PC-3 (cell line): Measurements from ENCODE around the gene KRT75. TPM values are rescaled to one million over a fixed set of nuclear protein-coding genes. Genes with fewer than 3 reads are reported as not detected.

Experiments used
- ATAC-seq: fragments of 200-7000 bp; cut with Tn5 transposase; 2 replicates; pipeline ENCODE4 v1.9.1; 2020; ENCODE audit warnings: mild to moderate bottlenecking, moderate library complexity
- BruUV-seq: library from RNA; stranded (reverse); fragments of 400-500 nt; replicated peaks from 2 replicates; lab custom pipeline; 2021; lab: Mats Ljungman, UMichigan
- CTCF ChIA-PET: fragments of 300-600 bp; sonication (Branson Sonifier 250); formaldehyde crosslinking; loops from one replicate; lab custom pipeline; 2022; ENCODE audit warnings: antibody characterized with exemption; lab: Charles Lee
- POLR2A ChIA-PET: fragments of 300-600 bp; sonication (Branson Sonifier 250); formaldehyde crosslinking; loops from one replicate; lab custom pipeline; 2022; ENCODE audit warnings: antibody characterized with exemption; ENCODE audit not compliant: unreplicated experiment; lab: Charles Lee
- DNase-seq: peaks from one replicate; pipeline ENCODE4 v3.0.0-alpha.2; 2015
- H2AFZ ChIP-seq: fragments of 300-600 bp; sonication (generic); 2 replicates; pipeline ENCODE4 v1.6.0; 2016; ENCODE audit warnings: antibody characterized with exemption, low read length
- H3F3A ChIP-seq: fragments of 300-600 bp; sonication (generic); one replicate; pipeline ENCODE4 v1.6.0; 2017; ENCODE audit warnings: antibody characterized with exemption, low read length, control low read depth, mild to moderate bottlenecking; ENCODE audit not compliant: unreplicated experiment
- H3K27ac ChIP-seq: fragments of 300-600 bp; sonication (generic); 2 replicates; pipeline ENCODE4 v1.5.1; 2016; ENCODE audit warnings: mild to moderate bottlenecking, low read length
- H3K27me3 ChIP-seq: fragments of 300-600 bp; sonication (generic); 2 replicates; pipeline ENCODE4 v1.6.1; 2016; ENCODE audit warnings: low read length, mixed read lengths
- H3K36me3 ChIP-seq: fragments of 300-600 bp; sonication (generic); 2 replicates; pipeline ENCODE4 v1.6.1; 2016; ENCODE audit warnings: low read depth, mixed run types, low read length, mixed read lengths
- H3K4me1 ChIP-seq: fragments of 300-600 bp; sonication (generic); 2 replicates; pipeline ENCODE4 v1.5.1; 2016; ENCODE audit warnings: low read length; ENCODE audit not compliant: insufficient read depth
- H3K4me2 ChIP-seq: fragments of 300-600 bp; sonication (generic); 2 replicates; pipeline ENCODE4 v1.6.0; 2016; ENCODE audit warnings: low read length
- H3K4me3 ChIP-seq: fragments of 300-600 bp; sonication (generic); 2 replicates; pipeline ENCODE4 v1.5.1; 2016; ENCODE audit warnings: mild to moderate bottlenecking, low read length, mixed read lengths
- H3K79me2 ChIP-seq: fragments of 300-600 bp; sonication (generic); 2 replicates; pipeline ENCODE4 v1.6.1; 2017; ENCODE audit warnings: low read length, mixed read lengths
- H3K9ac ChIP-seq: fragments of 300-600 bp; sonication (generic); 2 replicates; pipeline ENCODE4 v1.6.0; 2016; ENCODE audit warnings: mild to moderate bottlenecking, low read length
- H3K9me2 ChIP-seq: fragments of 300-600 bp; sonication (generic); replicated peaks from 2 replicates; pipeline ENCODE4 v1.6.1; 2016; ENCODE audit warnings: mixed run types, low read length, mixed read lengths
- H3K9me3 ChIP-seq: fragments of 300-600 bp; sonication (generic); 2 replicates; pipeline ENCODE4 v1.6.1; 2016; ENCODE audit warnings: low read length, mixed read lengths
- H4K20me1 ChIP-seq: fragments of 300-600 bp; sonication (generic); 2 replicates; pipeline ENCODE4 v1.6.1; 2016; ENCODE audit warnings: low read length, mixed read lengths
- EZH2 ChIP-seq: fragments of 300-600 bp; sonication (generic); IDR thresholded peaks from one replicate; pipeline ENCODE4 v1.6.1; 2017; ENCODE audit warnings: antibody characterized with exemption, mild to moderate bottlenecking, low read length; ENCODE audit not compliant: unreplicated experiment
- EZH2phosphoT487 ChIP-seq: fragments of 300-600 bp; sonication (generic); IDR thresholded peaks from 2 replicates; pipeline ENCODE4 v1.6.1; 2018; ENCODE audit warnings: mild to moderate bottlenecking, antibody characterized with exemption, low read length, borderline replicate concordance
- intact Hi-C: fragments of 100-400 bp; cut with micrococcal nuclease; formaldehyde crosslinking; loops from 2 replicates; pipeline ENCODE4 v1.9.0; 2023
- total RNA-seq: library from RNA; depleted of rRNA; stranded (reverse); fragments of >200 nt; gene quantifications from 2 replicates; pipeline ENCODE4 v1.2.3, GENCODE V29; 2014
- TF ChIP-seq, protein P1 (sequence below): fragments of 300-600 bp; sonication (generic); conservative IDR thresholded peaks from 2 replicates; pipeline ENCODE4 v1.5.1; 2017; ENCODE audit warnings: antibody characterized with exemption, low read depth, mild to moderate bottlenecking, low read length

The KRT75 gene
- total RNA-seq, 1 experiment from 2014 or later: 38.5 TPM

GRCh38 chr12:52407918-52408317 lies 26.3 kb downstream of the KRT75 start:
- Histone ChIP-seq H3K79me2 (no peaks in the 10 kb centered on the region), H3K36me3 (no peaks in the 10 kb centered on the region), H3K4me2 (no peak overlapping the region), H3K9me3 (no peaks in the 10 kb centered on the region), H3K4me3 (no peak overlapping the region), H3F3A (no peaks in the 10 kb centered on the region), H3K27ac (no peak overlapping the region), H3K9ac (no peak overlapping the region), H4K20me1 (no peaks in the 10 kb centered on the region), H3K27me3 (no peaks in the 10 kb centered on the region), H3K9me2 (no peaks in the 10 kb centered on the region), H2AFZ (no peak overlapping the region), H3K4me1 (no peaks in the 10 kb centered on the region)
- CTCF ChIA-PET: no interaction called here
- intact Hi-C loops: no loop called here
- ATAC-seq (no peak), DNase-seq (no peak)
- TF ChIP-seq EZH2phosphoT487: no peak
- TF ChIP-seq, protein P1, sequence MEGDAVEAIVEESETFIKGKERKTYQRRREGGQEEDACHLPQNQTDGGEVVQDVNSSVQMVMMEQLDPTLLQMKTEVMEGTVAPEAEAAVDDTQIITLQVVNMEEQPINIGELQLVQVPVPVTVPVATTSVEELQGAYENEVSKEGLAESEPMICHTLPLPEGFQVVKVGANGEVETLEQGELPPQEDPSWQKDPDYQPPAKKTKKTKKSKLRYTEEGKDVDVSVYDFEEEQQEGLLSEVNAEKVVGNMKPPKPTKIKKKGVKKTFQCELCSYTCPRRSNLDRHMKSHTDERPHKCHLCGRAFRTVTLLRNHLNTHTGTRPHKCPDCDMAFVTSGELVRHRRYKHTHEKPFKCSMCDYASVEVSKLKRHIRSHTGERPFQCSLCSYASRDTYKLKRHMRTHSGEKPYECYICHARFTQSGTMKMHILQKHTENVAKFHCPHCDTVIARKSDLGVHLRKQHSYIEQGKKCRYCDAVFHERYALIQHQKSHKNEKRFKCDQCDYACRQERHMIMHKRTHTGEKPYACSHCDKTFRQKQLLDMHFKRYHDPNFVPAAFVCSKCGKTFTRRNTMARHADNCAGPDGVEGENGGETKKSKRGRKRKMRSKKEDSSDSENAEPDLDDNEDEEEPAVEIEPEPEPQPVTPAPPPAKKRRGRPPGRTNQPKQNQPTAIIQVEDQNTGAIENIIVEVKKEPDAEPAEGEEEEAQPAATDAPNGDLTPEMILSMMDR: peak; percentile 30; the same call in 1 of the 2 replicates
- POLR2A ChIA-PET: no interaction called here
- BruUV-seq: no TSS peak

GRCh38 chr12:52405922-52406385 lies 28.2 kb downstream of the KRT75 start, which contains the start of gene KRT82:
Gene KRT82 (minus strand): TSS chr12:52406335. CDS start chr12:52406277, 58 bp downstream.
- no peaks in the 10 kb centered on the region for H4K20me1 ChIP-seq
- H3K4me1 ChIP-seq: no peaks in the 10 kb centered on the region
- no peak for ATAC-seq
- no peak within 1 kb of the TSS for H3K27ac ChIP-seq
- H3K4me2 ChIP-seq: no peak within 1 kb of the TSS
- ChIA-PET POLR2A (no interaction called here), CTCF (no interaction called here)
- no peak within 1 kb of the TSS for H3K4me3 ChIP-seq
- H3K27me3 ChIP-seq: no peaks in the 10 kb centered on the region
- DNase-seq: no peak
- H3F3A ChIP-seq: no peaks in the 10 kb centered on the region
- H3K79me2 ChIP-seq: no peaks in the 10 kb centered on the region
- intact Hi-C loops: no loop called here
- H3K9me2 ChIP-seq: no peaks in the 10 kb centered on the region
- H3K9me3 ChIP-seq: no peaks in the 10 kb centered on the region
- no peak within 1 kb of the TSS for H3K9ac ChIP-seq
- TF ChIP-seq, protein P1: no peak
- no peak for TF ChIP-seq EZH2phosphoT487
- TF ChIP-seq EZH2: no peak
- H3K36me3 ChIP-seq: no peaks in the 10 kb centered on the region
- H2AFZ ChIP-seq: no peak within 1 kb of the TSS
- no TSS peak for BruUV-seq

DNA sequence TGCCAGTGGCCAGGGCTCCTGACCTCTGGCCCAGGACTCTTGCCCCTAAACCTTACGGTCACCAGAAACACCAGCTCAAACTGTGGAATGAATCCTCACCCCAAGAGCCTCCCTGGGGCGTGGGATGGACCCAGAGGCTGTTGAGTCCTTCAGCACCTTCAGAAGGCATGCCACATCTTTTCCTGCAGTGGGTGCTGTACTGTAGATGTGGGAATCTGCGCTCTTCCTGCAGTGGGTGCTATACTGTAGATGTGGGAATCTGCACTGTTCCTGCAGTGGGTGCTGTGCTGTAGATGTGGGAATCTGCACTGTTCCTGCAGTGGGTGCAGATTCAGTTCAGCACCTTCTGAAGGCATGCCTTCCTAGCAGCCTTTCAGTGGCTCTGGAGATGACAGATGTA lies 29.2 kb downstream of the KRT75 start:
- Histone ChIP-seq H4K20me1 (no peaks in the 10 kb centered on the region), H3K27ac (no peak overlapping the region), H3K27me3 (no peaks in the 10 kb centered on the region), H3K79me2 (no peaks in the 10 kb centered on the region), H3K9ac (no peak overlapping the region), H3K9me3 (no peaks in the 10 kb centered on the region), H3K9me2 (no peaks in the 10 kb centered on the region), H3F3A (no peaks in the 10 kb centered on the region), H3K4me1 (no peaks in the 10 kb centered on the region), H3K4me3 (no peak overlapping the region), H3K4me2 (no peak overlapping the region), H2AFZ (no peak overlapping the region), H3K36me3 (no peaks in the 10 kb centered on the region)
- no peak for TF ChIP-seq EZH2phosphoT487
- TF ChIP-seq, protein P1: peak; percentile 34
- TF ChIP-seq EZH2: no peak
- CTCF ChIA-PET: no interaction called here
- POLR2A ChIA-PET: no interaction called here
- no peak for DNase-seq
- no TSS peak for BruUV-seq
- intact Hi-C loops: no loop called here
- ATAC-seq: no peak
